22Rv1 (cell line): Measurements from ENCODE around the gene RAMAC.

Experiments
- CTCF ChIP-seq: fragments of 450-650 bp; IDR thresholded peaks from 2 replicates; pipeline ENCODE4 v1.5.1; 2017; ENCODE audit warnings: mild to moderate bottlenecking
- ZFX ChIP-seq: fragments of 450-650 bp; IDR thresholded peaks from 2 replicates; pipeline ENCODE4 v1.6.1; 2017; ENCODE audit warnings: antibody characterized with exemption, borderline replicate concordance

- no peak for TF ChIP-seq CTCF
- no peak for TF ChIP-seq ZFX
Measured at GRCh38 chr15:82936966-82937711, 48.9 kb upstream of the RAMAC start.
